NCI-H2081 treated with DMSO at 0.1 percent for 48 hours (cell line): ENCODE results near the gene ANKRD13D.

Source experiments
- DNase-seq: peaks from one replicate; lab custom pipeline; 2025; lab: John Stamatoyannopoulos, UW

ANKRD13D gene

GRCh38 chr11:67261946-67262681 is 27.0 kb upstream of the ANKRD13D start:
- no peak for DNase-seq

GRCh38 chr11:67262731-67263675 is 26.1 kb upstream of the ANKRD13D start:
- DNase-seq, result no peak

- DNase-seq, result no peak
These were observed 24.8 kb upstream of the ANKRD13D start for GRCh38 chr11:67264260-67264659.

- no peak for DNase-seq
These were observed 24.0 kb upstream of the ANKRD13D start for GRCh38 chr11:67264877-67265632.

- DNase-seq, result no peak
These were observed 23.3 kb upstream of the ANKRD13D start for GRCh38 chr11:67265633-67266448.

GRCh38 chr11:67266449-67267187 is 22.5 kb upstream of the ANKRD13D start, which contains the start of gene GRK2:
Gene GRK2 (plus strand): TSS chr11:67266473. CDS start chr11:67266700, 227 bp downstream.
- DNase-seq, result no peak

GRCh38 chr11:67267188-67268080 is 21.7 kb upstream of the ANKRD13D start:
- DNase-seq, result no peak

- no peak for DNase-seq
These were observed 20.8 kb upstream of the ANKRD13D start for GRCh38 chr11:67268081-67268961.

- DNase-seq, result no peak
These were observed 20.2 kb upstream of the ANKRD13D start for GRCh38 chr11:67268962-67269268.

- DNase-seq, result no peak
These were observed 19.5 kb upstream of the ANKRD13D start for GRCh38 chr11:67269401-67270255.

- DNase-seq, result no peak
These were observed 18.6 kb upstream of the ANKRD13D start for GRCh38 chr11:67270256-67271204.

- DNase-seq, result no peak
These were observed 17.9 kb upstream of the ANKRD13D start for GRCh38 chr11:67271205-67271540.

GRCh38 chr11:67271541-67272284 is 17.4 kb upstream of the ANKRD13D start:
- DNase-seq, result no peak

GRCh38 chr11:67272327-67273259 is 16.5 kb upstream of the ANKRD13D start:
- DNase-seq, result no peak
